Epithelial cell of prostate (primary cell): ENCODE measurements around the gene ZNF516.
"Not testable (repeated sequence)": the region's sequence is repeated elsewhere in the genome, so short reads cannot be mapped to it uniquely, and the experiment has no call there.

ENCODE experiments used
- DNase-seq: peaks from one replicate; pipeline ENCODE4 v3.0.0-alpha.2; 2011; ENCODE audit warnings: low read depth, low spot score
- H3K27ac ChIP-seq: fragments of 450-650 bp; 2 replicates; pipeline ENCODE4 v1.5.1; 2017; ENCODE audit warnings: mild to moderate bottlenecking

The ZNF516 gene, protein sequence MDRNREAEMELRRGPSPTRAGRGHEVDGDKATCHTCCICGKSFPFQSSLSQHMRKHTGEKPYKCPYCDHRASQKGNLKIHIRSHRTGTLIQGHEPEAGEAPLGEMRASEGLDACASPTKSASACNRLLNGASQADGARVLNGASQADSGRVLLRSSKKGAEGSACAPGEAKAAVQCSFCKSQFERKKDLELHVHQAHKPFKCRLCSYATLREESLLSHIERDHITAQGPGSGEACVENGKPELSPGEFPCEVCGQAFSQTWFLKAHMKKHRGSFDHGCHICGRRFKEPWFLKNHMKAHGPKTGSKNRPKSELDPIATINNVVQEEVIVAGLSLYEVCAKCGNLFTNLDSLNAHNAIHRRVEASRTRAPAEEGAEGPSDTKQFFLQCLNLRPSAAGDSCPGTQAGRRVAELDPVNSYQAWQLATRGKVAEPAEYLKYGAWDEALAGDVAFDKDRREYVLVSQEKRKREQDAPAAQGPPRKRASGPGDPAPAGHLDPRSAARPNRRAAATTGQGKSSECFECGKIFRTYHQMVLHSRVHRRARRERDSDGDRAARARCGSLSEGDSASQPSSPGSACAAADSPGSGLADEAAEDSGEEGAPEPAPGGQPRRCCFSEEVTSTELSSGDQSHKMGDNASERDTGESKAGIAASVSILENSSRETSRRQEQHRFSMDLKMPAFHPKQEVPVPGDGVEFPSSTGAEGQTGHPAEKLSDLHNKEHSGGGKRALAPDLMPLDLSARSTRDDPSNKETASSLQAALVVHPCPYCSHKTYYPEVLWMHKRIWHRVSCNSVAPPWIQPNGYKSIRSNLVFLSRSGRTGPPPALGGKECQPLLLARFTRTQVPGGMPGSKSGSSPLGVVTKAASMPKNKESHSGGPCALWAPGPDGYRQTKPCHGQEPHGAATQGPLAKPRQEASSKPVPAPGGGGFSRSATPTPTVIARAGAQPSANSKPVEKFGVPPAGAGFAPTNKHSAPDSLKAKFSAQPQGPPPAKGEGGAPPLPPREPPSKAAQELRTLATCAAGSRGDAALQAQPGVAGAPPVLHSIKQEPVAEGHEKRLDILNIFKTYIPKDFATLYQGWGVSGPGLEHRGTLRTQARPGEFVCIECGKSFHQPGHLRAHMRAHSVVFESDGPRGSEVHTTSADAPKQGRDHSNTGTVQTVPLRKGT

DNA sequence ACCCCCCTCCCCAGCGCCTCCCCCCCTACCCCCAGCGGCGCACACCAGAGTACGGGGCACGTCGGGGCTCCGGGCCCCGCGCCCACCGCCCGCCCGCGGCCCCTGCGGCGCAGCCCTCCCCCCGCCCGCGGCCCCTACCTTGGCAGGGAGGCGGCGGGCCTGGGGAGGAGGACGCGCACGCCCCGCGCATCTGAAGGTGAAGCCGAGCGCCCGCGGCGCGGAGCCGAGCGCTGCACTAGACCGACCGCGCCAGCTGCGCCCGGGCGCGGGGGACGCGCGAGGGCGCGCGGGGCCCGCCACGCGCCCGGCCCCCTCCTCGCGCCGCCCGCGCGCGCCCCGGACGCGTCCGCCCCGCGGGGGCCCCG lies at the start of gene ZNF516:
TSS of gene ZNF516 (minus strand) at position 237 of the 365 bp plus-strand sequence. CDS start 52,188 bp downstream, outside the sequence.
- DNase-seq: no peak
- peak within 1 kb of the TSS; percentile 83 for H3K27ac ChIP-seq

DNA sequence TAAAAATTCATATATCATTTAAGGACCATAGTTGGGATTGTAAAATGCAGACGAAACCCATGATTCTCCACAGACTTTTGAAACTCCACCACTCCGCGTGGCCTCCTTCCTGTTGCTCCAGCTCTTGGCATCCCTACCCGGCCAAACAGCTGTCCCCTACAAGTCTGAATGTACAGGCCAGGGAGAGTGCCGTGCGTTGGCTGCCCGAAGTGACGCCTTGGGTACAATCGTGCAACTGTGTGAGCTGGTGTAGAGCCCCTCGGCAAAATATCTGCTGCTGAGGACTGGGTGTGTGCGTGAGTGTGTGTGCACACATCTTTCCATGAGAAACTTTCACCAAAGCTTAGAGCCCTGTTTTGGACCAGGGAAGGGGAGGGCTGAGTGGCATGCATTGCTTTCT lies 43.8 kb upstream of the ZNF516 start:
- no peak overlapping the region for H3K27ac ChIP-seq
- no peak for DNase-seq

DNA sequence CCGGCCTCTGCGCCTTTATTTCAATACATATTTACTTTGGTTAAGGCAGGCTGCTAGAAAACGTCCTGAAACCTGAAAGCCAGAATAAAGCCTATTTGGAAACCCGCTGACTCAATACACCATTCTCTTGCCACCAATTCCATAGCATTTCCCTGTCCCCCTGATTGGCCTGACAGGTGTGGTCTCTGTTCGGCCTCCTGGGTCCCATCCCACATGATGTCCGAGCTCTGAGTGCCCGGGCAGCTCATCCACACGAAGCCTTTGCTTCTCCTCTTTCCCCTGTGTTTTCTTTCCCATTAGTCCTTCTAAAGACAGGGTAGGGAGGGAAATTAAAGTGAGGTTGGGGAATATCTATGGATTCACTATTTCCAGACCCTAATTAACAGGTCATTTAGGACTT lies 42.6 kb upstream of the ZNF516 start:
- H3K27ac ChIP-seq: no peak overlapping the region
- DNase-seq: no peak

DNA sequence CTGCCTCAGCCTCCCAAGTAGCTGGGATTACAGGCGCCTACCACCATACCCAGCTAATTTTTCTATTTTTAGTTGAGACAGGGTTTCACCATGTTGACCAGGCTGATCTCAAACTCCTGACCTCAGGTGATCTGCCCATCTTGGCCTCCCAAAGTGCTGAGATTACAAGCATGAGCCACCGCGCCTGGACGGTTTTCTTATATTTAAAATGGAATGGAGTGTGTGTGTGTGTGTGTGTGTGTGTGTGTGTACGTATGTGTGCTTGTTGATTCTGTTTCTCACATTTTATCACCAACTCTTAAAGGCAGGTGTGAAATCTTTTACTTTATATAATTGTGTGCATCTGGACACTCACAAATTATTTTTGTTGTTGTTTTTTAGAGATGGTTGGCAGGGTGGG lies 41.6 kb upstream of the ZNF516 start:
- not testable (repeated sequence) for DNase-seq, H3K27ac ChIP-seq

DNA sequence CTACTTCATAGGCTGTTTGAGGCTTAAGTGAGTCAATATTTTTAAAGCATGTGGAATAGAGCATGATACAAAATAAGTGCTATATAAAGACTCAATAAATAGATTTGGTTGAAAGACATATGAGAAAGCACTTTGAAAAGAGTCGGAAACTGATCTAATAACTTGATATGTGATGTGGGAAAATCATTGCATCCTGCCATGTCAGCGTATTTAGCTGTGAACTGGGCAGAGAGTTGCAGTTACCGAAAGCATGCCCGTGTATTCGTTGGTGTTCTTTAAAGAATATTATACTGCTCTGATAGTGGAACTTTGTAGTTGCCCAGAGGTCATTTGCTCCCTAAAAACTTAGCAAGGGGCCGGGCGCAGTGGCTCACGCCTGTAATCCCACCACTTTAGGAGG lies 37.8 kb upstream of the ZNF516 start:
- H3K27ac ChIP-seq: no peak overlapping the region
- no peak for DNase-seq

DNA sequence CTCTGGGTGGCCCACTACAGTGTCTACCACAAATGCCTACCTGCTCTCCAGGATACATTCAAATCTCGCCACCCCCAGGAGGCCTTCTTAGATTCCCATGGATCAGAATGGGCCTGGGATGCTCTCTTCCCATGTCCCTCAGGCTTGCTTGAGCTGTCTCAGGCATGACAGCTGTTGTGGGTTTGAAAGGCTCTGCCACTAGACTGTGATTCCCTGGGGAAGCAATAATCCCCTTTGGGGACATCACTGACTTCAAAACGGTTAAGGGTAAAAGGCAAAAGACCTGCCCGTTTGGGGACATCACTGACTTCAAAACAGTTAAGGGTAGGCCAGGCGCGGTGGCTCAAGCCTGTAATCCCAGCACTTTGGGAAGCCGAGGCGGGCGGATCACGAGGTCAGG lies 35.8 kb upstream of the ZNF516 start:
- DNase-seq: no peak

DNA sequence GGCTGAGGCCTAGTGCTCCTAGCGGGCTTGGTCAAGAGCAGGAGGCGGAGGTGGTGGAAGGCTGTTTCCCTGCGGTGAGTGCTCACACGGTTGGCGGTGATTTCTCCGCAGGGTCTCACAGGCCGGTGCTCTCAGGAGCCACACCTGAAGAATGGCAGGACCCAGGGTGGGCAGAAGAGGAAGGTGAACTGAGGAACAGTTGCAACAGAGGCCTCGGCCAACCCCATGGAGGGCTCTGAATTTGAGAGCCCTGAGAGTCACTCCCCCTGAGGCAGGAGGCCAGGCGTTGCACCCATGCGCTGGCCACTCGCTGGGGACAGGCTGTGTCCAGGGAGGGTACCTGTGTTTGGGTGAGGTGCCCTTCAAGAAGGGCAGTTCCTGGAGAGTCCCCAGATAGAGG lies 35.3 kb upstream of the ZNF516 start:
- H3K27ac ChIP-seq: no peak overlapping the region
- no peak for DNase-seq

More for the DNA sequence above, 35.8 kb upstream of the ZNF516 start:
- no peak overlapping the region for H3K27ac ChIP-seq

DNA sequence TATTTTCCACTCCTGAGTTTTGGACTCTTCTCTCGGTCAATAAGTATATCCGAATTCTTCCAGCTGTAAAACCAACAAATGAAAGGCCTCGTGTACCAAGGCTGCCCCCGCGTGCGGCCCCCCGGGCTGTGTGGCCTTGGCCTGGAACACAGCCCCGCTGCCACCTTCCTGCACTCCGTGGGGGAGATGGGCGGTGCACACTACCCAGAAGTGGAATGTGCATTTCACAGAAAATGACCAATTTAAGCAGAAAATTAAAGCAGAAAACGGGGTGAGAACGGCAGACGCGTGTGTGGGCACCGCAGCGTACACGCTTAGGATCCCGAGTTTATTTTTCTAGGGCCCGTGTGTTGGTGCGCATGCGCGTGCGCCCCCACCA lies 34.4 kb upstream of the ZNF516 start:
- no peak for DNase-seq
- no peak overlapping the region for H3K27ac ChIP-seq

DNA sequence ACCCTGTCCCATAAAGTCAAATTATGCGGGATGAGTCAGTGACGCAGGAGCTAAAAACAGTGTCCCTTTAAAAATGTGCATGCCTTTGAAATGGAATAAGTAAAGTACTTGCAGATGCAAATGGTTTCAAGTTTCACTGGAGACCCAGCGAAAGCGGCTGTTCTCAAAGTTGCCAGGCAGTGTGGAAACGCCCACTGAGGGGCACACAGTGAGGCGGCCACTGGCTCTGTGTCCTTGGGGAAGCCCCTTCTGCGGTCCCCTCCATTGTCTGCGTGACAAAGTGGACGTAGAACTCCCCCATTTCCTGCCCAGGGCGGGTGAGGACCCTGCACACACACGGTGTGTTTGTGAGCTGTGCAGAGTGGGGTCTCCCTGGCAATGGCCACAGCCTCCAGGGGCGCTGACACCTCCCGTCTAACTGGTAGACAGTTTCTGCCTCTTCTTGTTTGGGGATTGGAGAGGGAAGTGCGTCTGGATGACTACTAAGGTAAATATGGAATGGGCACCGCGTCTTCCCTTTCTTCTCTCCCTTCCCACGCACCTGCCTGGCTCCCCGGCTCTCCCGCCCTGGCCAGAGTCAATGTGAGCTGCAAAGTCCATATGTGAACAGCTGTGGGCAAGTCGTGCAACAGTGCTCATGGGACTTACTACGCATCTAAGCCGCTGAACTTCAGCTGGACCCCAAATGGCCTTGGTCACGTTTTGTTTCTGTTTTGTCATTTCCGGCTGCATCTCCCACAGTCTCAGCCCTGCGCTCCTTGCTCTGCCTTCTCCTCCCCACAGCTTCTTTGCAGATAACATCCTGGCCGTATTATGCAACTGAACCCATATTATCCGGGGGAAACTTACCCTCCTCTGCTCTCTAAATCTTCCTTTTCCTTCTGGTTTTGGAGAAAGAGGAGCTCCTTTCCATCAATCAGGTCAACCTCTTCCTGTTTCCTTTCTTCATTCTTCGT lies 33.7 kb upstream of the ZNF516 start:
- DNase-seq: peak; percentile 12
- H3K27ac ChIP-seq: no peak overlapping the region

DNA sequence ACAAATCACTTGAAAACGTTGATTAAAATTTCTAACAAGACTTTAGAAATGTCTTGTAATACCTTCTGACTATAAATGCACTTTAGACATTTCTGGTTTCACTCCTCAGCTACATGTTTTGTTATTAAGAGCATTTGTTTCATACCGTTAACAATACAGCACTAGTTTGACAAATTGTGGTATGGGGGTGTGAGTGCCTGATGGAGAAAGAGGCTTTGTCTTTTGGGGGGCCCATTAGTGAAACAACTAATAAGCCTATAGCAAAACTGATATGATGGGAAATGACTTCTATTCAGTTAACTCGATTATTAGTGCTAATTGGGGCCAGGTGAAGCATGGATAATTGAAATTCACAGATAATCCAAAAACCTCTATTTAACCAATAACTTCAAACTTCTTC lies 30.9 kb upstream of the ZNF516 start:
- DNase-seq: no peak
- no peak overlapping the region for H3K27ac ChIP-seq

DNA sequence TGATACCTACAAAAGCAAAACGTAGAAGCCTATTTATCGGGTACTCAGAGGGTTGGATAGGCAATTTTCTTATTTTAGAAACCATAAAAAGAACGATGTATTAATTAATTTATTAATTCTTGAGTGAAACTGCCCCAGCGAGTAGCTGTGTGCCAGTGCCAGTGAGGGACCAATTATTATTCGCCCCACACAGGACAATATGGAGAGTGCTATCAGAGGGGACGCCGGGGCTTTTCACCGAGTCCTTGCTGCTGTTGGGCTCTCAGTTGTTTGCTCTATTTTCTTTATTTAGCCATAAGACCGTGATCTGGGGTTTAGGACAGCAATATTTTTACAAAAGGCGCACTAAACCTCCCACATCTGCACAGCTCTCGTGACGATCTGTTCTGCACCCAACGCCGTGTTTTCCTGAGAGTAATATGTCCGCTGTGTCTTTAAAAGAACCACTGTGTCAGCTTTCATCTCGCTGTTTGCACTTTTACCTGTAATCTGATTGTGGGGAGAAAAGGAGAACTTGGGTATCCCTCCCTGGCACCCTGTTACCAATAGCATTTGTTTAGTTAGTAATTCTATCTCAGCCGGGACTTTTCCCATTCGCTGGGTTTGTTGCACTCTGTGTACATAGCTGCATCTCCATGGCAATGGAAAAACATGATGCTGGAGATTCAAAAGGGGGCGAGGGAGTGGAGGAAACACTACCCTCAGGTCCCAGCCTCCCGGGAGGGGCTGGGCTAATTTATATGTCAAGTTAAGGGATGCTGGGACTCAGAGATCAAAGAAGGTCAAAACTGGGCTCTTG lies 30.1 kb upstream of the ZNF516 start:
- no peak overlapping the region for H3K27ac ChIP-seq
- DNase-seq: no peak

DNA sequence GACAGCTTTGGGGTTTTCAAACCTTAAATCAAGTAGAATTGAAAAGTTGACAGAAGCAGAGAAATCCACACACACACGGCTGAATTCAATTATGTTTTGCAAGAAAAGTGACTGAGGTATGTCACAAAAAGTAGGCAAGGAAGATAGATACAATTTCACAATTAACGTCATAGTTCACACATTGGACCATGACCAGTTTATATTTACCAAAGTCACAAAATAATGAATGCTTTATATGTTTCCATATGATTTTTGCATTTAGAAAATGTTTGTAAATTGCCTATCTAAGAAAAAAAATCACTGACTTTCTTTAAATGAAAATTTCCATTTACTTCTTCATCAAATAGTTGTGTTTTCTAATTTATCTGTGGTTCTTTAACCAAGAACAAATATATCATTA lies 29.4 kb upstream of the ZNF516 start:
- H3K27ac ChIP-seq: no peak overlapping the region
- DNase-seq: no peak

DNA sequence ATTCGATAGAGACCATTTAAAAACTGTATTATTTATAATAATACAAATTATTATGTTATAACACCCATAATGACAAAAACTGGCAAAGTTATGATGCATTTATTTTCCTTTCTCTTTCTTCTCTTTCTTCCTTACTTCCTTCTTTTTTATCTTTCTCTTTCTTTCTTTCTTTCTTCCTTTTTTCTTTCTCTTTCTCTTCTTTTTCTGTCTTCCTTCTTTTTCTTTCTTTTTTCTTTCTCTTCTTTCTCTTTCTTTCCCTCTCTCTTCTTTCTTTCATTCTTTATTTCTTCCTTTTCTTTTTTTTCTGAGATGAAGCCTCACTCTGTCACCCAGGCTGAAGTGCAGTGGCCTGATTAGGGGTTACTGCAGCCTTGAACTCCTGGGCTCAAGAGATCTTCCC lies 27.5 kb upstream of the ZNF516 start:
- no peak overlapping the region for H3K27ac ChIP-seq
- DNase-seq: no peak

DNA sequence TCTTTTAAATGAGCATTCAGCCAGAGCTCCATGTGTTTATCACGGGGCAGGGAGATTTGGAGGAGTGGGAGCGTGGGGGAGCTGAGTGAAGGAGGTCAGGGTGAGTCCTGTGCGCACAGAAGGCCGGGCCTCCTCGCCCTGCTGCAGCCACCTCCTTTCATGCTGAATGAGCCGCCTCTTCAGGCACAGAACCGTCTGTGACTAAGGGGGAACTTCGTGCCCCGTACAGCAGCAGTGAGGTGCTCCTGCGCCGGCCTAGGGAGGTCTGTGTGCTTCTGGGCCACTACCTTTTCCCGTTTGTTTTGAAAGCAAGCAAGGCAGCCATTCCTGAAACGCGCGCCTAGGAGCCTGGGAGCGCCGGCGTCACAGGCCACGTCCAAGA lies 27.1 kb upstream of the ZNF516 start:
- DNase-seq: no peak
- H3K27ac ChIP-seq: no peak overlapping the region

DNA sequence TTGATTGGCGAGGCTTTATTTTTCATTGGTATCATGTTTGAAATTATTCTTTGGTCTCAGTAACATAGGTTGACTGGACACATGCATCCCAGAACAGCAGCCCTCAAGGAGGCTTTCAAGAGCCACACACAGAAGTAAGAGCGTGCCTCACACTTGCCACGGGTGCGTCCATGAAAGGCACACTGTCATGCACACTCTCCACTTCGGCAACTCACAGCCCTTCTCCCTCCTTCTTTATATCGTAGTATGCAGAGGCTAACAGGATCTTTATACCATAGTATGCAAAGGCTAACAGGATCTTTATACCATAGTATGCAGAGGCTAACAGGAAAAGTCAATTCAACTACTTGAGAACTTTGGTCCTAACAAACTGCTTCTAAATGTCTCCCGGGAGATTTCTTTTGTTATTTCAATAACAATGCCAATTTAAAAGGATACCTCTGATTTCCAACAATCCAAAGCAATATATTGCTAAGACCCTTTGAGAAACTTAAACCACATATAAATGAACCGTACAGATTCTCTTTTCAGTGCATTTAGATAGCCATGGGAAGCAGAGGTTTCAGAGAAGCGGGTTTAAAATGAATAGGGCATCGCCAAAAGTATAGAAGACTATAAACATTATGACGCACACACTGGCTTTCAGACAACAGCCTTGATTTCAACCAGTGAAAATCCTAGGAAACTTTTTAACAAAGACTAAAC lies 26.5 kb upstream of the ZNF516 start:
- DNase-seq: no peak
- H3K27ac ChIP-seq: no peak overlapping the region

DNA sequence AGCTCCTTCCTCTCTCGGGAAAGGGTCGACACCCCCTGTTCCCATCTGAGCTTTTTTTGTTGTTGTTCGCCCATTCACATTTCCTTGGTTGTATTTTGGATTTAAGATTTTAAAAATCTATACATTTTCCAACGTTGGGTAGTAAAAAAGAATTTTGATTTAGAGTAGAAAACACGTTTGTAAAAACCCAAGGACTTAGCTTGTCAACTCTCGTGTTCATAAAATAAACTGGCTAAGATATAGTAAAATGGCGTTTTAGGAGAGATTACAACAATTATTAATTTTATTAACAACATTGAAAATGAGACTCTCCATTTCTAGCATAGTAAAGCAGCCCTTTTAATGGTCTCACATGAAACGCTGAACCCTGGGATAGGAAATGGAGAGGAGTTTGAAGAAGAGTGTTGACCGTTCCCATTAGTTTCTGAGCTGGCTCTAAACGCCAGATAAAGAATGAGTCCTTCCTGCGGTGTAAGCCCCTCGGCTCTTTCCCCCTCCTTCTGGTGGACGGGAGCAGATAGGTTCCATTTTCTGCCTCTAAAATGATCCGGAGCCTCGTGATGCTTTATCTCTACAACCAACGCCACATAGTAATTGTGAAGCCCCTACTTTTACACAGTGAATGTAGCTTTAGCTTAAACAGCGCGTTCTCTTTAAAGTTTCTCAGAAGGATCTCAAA lies 24.0 kb upstream of the ZNF516 start:
- DNase-seq: no peak
- no peak overlapping the region for H3K27ac ChIP-seq

DNA sequence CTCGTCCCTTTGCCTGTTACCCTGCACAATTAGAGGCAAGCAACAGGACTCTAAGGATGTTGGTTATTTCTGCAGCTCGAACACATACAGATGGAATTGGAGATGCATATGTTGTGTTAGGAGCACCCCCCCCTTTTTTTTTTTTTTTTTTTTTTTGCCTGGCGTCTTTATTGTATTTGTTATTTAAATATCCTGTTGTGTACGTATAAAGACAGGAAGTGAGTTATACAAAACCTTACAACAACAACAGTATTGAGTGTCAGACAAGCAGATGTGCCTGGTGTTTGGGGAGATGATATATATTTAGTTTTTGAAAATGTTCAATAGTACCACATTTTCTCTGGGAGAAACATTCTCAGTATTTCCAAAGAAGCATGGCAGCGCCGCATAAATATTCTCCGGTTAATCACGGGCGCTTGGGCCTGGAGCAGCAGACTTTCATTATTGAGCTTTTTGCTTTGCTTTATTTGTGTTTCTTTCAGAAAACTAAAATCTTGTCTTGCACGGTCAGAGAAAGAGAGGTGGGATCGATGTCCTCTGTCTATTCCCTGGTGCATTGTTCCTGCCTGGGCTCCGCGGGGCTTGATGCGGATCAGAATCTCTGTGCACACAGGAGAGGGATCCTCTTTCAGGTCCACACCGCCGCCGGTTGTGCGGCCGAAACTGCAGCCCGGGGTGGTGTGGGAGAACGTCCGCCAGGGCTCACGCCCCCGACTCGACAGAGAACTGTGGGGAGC lies 23.2 kb upstream of the ZNF516 start:
- no peak overlapping the region for H3K27ac ChIP-seq
- DNase-seq: no peak
